NK-92 (cell line): ENCODE results near the gene PDE6D.

Source experiments
- DNase-seq: peaks from one replicate; lab custom pipeline; 2025; ENCODE audit not compliant: unreplicated experiment; lab: John Stamatoyannopoulos, UW

Gene PDE6D

DNA sequence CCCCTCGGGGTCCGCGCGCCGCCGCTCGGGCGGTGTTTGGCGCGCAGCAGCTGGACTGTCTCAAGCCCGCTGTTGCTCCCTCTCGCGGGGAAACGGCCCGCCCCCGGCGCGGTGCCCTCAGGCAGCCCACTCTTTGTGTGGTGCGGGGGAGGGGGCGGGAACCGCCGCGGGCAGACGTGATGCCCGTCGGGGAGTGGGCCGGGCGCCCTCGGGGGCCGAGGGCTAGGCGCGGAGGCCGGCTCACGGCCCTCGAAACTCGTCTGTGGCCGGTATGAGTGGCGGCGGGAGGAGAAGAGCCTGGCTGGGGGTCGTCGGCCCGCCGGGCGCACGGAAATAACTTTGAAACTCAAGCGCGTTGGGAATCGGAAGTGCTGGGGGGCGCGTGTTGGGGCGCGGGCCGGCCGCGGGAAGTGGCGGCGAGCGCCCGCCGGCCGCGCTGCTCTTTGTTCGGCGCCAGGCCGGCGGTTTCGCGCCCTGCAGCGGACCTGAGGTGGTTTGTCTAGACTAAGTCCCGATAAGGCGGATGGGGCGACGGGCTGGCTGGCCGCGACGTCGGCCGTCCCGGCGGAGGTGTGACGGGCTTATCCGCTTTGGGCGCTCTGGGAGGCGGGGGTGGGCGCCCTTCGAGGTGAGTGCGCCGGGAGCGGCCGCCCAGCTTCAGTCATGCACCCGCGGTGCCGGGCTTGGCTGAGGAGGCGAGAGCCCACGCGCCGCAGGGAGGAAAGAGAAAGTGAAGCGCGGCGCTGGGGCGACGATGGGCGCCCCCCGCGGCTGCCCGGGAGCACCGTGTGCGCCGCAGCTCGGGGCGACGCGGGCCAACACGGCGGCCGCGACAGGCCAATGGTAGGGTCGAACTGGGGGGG is 72.1 kb downstream of the PDE6D start:
- no peak for DNase-seq

DNA sequence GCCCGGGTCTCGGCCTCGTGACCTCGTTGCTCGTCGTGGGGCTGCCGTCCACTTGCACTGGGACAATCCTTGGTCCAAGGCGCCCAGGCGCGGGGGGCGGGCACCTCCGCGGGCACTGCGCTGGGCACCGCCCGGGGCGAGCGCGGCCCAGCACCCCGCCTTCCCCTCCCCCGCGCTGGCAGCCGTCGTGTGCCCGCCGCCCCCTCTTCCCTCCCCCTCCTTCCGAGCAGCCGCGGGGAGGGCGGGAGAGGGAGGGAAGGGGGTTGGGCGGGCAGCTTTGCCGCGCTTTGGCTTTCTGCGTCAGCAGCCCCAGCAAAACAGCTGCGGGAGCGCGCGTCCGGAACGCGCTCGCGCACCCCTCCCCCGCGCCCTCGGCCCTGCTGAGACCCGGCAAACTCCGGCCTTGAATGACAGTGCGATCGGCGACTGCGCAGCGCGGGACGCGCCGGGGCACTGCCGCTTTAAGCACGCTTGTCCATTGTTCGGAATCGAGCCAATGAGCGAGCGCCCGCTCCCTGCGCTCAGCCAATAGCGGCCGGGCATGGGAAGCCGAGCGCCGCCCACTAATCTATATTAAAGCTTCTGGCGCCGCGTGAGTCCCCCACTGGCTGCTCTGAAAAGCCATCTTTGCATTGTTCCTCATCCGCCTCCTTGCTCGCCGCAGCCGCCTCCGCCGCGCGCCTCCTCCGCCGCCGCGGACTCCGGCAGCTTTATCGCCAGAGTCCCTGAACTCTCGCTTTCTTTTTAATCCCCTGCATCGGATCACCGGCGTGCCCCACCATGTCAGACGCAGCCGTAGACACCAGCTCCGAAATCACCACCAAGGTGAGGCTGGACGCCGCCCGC is 72.9 kb downstream of the PDE6D start, which contains the start of gene PTMA:
Gene PTMA (plus strand): TSS at position 599 of the 846 bp plus-strand sequence. CDS start 182 bp downstream, at position 781.
- peak; percentile 96 for DNase-seq

DNA sequence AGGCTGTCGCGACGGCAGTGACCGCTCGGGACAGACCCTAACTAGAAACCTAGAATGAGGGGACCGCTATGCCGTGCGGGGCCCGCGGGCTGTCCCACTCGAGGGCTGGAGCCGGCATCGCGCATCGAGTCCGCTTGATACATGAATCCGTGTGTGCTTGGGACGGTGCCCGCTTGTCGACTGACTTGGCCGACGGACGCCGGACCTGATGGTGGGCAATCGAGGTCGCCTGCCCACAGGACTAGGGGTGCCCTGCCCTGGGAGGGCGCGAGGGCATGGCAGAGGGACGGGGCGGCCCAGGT is 73.5 kb downstream of the PDE6D start:
- DNase-seq = no peak

DNA sequence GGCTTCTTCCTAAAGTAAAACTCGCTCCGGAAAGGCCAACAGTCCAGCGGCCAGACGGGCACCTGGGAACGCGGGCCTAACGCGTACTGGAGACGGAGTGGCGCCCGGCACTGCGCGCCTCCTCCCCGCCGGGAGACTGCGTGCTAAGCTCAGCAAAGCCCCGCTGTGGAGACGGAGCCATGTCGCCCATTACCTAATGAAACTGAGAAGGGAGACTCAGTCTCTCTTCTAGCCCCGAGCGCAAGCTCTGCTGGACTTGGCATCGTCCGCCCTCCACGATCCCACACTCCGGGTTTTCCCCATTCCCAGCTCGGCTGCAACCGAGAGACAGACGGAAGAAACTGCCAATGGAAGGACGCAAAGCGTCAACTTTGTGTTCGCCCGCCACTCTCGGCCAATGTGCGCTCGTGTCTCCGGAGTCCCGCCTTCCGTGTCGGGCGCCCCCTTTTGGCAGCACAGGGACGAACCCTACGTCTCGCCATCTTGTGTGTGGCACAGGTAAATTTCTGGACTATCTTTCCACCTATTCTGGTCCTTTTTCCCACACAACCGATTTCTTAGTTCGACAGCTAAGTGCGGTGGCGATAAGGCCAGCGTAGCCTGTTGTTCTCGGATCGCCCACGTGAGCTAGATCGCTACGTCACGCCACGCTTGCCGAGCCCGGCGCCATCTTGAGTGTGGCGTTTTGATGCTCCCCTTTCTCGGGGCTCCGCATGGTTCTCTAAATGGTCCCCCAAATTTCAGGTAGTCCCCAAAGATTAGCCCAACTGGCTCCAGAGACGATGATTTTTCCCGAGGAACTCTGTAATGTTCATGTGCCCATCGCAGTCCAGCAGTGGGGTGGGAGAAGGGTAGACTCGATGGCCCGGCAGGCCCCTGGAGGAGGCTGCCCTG is 74.1 kb downstream of the PDE6D start:
- peak; percentile 64 for DNase-seq

DNA sequence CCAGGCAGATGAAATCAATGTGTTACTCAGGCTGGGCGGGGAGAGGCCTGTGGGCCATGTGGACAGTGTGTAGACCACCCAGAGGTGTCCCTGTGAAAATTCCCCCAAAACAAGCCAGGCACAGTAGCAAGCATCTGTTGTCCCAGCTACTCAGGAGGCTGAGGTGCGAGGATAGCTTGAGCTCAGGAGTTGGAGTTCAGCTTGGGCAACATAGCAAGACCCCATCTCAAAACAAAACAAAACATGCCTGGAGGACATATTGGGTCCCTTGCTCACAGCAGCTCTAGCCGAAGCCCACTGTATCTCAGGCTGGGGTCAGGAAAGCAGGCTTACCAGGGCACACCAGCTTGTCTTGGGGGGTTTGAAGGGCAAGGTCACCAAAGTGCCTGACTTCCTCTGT is 77.1 kb downstream of the PDE6D start:
- DNase-seq = no peak

DNA sequence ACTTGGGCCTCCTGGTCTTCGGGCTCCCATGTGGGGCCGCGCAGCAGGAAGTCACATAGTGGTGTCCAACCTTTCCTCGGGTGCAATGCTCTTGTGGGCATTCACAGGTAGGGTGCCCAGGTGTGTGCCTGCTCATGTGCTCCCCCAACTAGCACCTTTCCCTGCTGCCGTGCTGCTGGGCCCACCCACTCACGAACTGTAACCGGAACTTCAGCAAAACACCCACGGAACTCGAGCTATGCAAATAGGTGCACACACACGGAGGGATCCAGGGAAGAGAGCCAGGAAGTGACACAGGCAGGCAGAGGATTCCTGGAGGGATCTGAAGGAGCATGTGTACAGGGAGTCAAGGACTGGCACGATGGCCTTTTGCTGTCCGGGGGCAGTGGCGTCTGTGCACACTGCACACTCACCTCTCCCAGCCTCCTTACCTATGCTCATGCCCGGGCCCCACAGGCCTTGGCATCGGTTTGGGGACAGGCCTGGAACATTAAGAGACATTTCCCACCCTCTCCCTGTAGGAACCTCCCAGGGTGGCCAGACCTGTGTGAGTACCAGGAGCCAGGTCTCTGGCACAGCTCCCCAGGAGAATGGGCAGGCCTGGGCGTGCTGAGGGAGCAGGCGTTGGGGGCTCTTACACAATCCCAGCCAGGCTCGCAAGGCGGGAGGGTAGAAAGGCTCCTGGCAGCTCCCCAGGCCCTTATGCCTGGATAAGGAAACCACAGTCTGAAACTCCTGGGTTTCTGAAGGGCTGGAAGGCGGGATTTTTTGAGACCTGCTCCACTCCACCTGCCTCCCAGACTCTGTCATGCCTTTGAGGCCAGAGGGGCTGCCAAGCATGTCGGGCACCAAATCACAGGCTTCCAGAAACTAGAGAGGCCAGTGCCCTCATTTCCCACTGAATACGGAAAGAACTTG is 79.4 kb downstream of the PDE6D start:
- no peak for DNase-seq

DNA sequence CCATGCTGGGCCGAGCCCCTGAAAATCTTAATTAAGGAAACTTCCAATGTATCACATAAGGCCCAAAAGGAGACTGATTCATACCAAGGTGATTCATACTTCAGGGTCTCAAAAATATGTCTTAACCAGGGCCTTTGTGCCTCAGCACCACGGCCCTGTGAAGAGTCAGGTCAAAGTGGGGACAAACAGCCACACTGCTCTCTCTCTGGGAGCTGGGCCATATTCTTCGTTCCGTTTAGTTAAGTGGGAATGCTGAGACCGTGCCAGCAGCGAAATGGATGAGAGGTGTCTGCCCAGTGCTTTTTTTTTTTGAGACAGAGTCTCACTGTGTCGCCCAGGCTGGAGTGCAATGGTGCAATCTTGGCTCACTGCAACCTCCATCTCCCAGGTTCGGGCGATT is 82.1 kb downstream of the PDE6D start:
- DNase-seq = no peak

DNA sequence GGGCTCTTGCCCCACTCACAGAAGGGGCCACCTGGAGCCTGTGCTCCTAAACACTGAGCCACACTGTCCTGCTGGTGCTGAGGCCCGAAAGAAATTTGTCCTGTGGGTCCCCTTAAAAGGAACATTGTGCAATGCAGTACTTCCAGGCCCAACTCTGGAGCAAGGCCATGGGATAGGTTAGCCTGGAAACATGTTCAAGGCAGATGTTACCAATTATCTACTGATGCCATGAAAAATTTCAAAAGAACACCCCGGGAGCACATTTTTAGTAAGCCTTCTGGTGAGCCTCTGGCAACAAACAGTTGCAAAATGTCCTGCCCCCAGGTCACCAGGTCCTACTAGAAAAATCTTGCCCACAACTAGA is 85.1 kb downstream of the PDE6D start:
- no peak for DNase-seq

DNA sequence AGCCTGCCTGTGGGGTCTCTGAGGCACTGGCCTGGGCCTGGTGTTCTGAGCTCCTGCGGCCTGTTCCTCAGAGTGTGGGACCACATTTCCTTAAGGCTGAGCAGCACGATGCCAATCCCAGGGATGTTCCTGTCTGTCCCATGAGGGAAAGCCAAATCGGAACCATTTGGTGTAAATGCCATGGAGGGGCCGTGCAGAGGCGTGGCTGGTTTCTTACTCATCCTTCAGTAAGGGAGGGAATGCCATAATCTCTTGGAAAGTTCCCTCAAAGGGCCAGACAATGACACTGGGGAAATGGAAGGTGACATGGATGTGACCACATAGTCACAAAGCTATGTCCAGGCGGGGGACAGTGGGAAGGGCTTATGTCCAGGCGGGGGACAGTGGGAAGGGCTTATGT is 87.1 kb downstream of the PDE6D start:
- DNase-seq = no peak

DNA sequence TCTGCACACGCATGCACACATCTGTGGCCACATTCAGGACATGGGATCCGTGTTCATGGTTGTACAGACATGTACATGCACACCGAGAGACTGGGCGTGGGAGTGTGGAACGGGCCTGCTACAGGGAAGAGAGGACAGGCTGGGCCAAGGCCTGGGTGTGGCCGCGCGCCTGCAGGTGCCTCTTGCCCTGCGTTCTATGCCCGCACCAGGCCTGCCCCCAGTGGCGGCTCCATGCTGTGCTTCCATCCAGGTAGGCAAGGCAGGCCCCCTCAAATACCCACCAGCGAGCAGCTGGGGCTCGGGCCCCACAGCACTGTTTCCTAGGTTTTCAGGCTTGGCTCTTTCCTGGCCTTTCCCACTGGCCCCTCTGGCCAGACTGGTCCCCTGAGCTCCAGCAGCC is 88.2 kb downstream of the PDE6D start:
- DNase-seq = no peak

DNA sequence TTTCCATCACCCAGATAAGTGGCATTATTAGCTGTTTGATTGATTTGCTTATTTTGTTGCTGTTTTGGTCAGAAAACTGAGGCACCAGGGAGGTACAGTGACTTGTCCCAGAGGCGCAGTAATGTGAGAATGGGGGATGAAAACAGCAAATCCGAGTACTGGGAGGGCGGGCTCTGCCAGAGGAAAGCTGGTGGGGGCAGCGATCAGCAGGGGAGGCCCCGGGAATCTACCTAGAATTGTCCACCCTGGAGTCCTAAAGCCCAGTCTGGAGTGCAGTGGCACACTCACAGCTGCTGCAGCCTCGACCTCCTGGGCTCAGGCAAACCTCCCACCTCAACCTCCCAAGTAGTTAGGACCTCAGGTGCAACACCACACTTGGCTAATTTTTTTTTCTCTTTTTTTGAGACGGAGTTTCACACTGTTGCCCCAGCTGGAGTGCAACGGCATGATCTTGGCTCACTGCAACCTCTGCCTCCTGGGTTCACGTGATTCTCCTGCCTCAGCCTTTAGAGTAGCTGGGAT is 89.8 kb downstream of the PDE6D start:
- no peak for DNase-seq

DNA sequence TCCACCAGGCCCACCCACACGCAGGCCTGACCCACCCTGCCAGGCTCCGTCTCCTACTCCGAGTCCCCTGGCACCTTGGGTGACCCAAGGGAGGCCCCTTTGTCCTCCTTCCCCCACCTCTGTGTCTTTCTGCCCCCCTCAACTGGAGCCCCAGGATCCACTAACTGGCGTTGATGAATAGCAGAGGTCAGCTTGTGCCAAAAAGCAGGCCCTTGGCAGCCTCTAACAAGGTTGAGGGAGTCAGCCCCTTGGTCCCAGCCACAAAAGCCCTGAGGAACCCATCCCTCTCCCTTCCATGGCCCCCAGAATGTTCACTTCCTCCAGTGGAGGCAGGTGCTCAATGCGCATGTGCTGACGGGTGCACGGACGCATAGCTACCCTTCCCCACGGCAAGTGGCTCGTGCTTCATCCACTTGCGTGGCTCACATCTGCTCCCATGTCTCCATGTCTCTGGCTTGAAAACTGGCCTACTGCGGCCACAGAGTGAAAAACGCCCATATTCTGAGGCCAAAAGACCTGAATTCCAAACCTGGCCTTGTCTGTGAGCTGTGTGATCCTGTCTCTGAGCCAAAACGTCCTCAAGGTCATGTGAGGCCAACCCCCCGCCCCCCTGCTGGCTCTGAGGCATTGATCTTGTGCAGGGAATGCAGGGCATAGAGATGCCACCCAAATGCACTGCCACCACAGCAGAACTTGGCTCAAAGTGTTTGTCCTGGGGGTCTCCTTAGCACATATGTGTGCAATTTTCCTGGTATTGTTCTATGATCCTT is 91.8 kb downstream of the PDE6D start:
- no peak for DNase-seq

DNA sequence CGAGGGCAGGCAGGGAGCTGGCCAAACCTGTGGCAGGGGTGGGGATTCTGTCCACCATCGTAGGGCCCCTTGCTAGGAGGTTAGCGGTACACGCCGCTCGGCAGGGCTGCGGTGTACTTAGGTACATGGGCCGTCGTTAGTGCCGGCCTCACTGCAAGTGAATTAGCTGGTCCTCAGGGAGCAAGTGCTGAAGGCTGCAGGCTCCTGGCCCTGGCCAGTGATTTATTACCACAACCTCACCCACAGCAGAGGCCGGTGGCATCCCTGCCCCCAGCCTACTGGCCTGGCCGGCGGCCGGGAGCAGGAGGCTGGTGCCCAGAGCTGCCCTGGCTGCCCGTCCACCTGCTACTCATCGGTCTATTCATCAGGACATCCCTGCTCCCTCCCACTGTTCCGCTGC is 92.4 kb downstream of the PDE6D start:
- DNase-seq = no peak

DNA sequence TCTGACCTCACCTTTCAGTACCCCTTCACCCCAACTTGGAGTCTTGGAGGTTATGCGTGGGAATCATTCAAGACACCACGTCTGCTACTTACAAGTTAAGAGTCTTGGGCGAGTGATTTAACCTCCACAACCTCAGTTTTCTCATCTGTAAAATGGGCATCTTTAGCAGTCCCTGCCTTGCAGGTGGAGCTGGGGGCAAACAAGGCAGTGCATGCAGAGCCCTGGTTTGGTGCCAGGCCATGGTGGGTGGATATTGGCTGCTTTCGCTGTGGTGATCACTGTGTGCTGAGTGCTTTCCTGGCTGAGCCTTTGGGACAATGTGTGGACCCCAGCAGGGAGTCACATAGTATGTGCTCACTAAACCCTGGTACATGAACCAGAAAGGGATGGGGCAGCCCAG is 93.1 kb downstream of the PDE6D start:
- no peak for DNase-seq

DNA sequence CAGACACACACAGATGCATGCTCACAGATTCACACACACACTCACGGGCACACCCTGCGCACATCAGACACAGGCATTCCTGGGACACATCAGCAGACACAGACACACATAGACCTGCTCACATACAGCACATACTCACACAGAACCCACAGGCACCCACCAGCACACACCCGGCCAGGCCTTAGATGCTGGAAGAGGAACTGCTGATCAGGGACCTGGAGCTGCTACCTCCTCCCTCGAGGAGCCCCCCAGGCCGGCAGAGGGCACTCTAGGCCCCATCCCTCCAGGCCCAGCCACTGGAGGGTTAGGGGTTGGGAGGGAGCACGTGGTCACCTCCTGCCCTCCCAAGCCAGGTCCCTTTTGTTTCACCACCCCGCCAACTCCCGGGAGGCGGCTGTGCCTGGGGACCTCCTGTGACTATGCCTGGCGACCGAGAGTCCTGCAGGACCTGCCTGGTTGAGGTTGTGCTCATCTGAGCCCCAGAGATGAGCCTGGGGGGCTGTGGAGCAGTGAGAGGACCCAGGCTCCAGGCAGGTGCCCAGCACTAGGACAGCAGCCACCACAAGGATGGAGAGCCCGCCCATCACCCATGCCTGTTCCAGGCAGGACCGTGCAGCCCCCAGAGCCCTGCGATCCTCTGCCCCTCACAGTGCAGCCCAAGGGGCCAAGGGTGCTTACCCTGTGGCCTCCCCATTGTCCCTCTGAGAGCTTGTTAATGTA is 93.8 kb downstream of the PDE6D start:
- no peak for DNase-seq

DNA sequence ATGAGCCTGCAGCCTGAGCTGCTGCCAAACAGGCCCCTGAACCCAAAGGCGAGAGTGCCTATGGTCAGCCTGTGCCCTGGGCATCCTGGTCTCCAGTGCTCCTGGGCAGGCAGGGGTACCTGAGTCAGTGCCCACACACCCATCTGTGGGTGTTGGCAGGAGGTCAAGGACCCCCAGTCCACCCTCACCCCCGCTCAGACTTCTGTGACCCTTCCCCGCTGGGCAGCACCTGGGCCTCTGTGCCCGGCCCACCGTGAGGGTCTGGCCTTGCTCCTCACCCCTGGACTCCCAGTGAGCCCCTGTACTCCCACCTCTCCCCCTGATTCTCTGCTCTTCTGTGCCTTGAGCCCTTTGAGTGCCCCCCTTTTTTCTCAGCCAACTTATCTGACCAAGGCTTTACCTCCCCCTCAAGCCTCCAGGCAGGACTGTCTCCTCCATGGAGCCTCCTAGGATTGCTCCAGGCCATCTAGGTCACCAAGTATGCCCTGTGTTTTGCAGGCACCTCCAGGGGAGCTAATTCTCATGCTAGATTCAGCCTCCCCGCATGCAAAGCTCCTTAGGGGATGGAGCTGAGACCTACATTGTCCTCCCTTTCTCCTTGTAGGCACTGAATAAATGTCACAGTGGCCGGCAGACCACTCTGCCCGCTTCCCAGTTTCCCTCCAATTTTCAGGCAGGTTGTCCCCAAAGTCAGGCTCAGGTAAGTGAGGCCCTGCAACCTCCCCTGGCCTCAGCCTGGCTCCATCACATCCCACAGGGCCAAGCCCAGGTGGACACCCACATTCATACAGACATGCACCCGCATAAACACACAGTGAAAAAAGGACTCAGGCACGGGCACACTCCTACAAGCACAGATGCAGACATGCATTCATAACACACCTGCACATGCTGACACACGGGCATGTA is 94.6 kb downstream of the PDE6D start:
- no peak for DNase-seq

DNA sequence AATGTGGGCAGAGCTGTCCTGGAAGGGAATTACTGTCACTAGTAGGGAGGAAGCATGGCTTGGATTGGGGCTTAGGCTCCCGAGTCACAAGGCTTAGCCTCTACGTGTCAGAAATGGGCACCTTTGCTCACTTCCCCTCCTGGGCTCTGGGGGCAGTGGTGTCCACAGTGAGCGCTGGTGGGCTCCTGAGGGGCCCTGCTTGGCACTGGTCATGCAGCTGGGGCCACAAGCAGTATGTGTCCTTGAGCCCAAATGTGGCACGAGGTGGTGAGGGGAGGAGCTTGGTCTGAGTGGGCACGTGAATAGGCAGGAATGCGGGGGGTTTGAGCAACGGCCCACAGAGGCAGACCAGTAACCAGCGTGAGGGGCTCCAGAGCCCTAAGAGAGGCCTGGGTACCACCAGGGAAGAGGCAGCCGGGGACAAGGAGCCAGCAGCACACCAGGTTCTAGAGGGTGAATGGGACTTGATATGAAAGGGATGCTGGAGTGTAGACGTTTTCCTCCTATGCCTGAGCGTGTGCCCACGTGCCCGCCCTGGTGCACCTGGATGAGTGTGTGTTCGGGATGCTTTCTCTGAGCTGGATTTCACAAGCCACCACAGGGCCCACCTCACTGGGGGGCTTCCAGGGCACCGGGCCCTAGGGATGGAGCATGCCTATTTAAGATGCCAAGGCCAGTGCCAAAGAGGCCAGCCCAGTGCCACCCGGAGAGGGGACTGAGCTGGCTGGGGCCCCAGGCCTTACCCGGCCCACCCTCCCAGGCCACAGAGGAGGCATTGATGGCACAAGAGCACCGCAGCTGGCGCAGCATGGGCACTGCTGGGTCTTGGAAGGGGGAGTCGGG is 95.5 kb downstream of the PDE6D start:
- no peak for DNase-seq
